ENCODE measurements around the gene SIRT5.
A peak's percentile ranks its signal among the peaks of the same experiment; 100 is the strongest.

The SIRT5 gene

DNA sequence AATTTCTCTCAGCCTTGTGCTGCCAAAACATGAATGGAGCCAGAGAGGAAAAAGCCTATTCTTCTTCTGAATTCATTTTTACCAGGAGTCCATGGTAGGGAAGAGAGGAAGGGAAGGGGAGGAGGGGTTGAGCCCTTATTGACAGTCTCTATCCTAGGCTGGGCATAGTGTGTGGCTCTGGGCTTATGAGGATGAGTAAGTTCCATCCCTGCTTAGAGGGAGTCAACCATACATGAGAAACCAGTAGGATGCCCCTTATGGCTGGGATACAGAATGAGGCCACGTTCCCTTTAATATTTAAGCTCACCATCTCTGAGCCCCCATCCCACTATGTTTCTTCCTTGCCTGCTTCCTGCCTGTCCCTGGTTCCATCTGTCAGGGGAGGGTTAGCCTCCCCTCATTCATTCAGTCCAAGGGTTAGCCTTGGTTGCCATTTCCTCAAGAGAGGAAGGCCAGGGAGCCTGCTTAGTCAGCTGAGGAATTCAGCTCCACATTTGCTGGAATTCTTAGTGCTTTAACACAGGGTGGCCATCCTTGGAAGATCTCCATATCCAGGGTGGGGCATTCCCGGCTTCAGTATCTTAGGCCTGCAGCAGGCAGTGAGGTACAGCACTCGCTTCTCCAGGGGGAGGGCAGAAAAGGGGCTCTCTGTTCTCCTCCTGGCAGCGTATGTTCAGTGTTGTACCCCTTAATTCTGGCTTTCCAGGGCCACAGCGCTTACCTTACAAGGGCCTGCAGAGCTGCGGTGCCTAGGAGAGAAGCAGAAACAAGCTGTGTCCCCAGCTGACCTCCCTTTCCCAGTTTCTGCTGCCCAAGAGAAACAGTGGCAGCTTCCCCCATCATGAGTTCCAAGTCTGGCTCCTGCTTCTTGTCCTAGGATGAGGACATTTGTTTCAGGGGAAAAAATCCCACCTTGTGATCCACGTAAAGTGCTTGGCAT, 12.5 kb downstream of the SIRT5 start:
- DNase-seq (ENCODE audit: low read depth in 2 of 3, low spot score in 1 of 3), result no peak

DNA sequence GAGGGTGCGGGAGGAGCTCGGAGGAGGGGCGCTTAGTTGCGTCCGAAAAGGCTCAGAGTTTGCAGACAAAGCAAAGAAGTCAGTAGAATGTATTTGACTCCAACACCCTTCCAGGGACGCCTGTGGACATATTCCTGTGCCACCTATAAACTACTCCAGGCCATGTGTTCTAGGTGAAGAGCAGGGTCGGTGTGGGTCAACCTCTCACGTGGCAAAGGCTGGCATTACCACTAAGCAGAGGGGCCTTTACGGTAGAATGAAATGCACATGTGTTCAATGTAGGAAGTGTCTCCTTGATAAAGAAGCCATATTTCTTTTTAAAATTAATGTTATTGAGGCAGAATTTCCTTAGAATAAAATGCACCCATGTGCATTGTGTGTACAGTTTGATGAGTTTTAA, 15.4 kb downstream of the SIRT5 start:
- no peak for DNase-seq (ENCODE audit: low read depth in 2 of 3, low spot score in 1 of 3)

DNA sequence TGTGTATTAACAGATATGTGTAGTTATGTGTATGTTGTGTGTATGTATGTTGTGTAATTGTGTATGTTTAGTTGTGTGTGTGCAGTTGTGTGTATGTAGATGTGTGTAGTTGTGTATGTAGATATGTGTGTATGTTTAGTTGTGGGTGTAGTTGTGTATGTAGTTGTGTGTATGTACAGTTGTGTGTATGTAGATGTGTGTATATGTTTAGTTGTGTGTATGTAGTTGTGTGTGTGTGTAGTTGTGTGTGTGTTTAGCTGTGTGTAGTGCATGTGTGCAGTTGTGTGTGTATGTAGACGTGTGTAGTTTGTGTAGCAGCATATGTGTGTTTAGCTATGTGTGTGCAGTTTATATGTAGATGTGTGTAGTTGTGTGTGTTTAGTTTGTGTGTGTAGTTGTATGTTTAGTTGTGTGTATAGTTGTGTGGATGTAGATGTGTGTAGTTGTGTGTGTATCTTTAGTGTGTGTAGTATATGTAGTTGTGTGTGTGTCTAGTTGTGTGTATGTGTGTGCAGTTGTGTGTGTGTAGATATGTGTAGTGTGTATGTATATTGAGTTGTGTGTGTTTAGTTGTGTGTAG, 16.3 kb downstream of the SIRT5 start:
- no peak for DNase-seq (ENCODE audit: low read depth in 2 of 3, low spot score in 1 of 3)

DNA sequence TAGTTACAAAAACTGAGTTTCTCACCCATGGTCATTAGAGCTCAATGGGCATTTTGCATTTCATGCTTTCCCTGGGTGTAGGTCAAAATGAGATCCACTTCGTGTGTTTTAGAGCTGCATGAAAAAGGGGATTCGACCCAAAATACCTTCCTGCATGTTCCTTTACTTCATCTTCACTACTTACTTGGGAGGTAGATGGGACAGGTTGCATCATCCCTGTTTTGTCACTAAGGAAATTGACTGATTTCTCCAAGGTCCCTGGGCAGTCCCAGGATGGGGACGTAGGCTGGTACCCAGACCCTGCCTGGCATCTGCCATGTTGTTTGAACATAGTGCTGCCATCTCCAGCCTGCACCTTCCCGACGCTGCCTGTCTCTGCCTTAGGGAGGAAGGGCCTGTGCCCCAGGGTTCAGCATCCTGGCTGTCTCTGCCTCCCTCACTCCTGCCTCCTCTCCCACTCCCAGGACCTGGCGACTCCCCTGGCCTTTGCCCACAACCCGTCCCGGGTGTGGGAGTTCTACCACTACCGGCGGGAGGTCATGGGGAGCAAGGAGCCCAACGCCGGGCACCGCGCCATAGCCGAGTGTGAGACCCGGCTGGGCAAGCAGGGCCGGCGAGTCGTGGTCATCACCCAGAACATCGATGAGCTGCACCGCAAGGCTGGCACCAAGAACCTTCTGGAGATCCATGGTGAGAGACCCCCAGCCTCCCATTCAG, 17.0 kb downstream of the SIRT5 start:
- DNase-seq (ENCODE audit: low read depth in 2 of 3, low spot score in 1 of 3), result no peak

DNA sequence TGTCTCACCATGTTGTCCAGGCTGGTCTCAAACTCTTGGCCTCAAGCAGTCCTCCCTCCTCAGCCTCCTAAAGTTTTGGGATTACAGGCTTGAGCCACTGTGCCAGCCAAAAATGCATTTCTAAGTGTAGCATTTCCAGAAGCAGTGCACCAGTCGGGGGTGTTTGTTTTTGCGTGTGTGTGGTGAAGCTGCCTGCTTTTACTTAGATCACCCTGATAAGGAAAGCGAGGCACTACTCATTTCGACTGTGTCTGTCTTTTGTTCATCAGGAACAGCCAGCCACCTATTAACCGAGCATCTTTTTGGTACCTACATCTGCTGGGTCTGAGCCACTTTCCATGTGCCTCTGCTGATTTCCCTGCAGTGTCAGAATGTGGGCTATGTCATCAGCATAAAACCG, 18.7 kb downstream of the SIRT5 start:
- DNase-seq (ENCODE audit: low read depth in 2 of 3, low spot score in 1 of 3), result no peak

DNA sequence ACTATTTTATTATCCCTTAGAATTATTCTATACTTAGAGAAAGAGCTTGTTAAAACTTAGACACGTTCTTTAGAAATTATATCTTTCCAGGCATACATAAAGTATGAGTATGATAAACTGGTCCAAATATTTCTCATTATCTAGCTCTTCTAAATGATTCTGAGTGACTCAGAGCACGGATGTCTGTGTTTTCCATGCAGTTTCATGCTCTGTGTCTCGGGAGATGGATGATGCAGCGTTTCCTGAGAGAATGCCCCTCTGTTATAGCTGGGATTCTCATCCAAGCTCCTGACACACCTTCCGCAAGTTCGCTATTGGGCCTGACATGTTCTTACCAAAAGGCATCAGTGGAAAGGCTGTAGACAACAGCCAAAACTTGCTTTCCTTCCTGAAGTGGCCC, 19.3 kb downstream of the SIRT5 start:
- no peak for DNase-seq (ENCODE audit: low read depth in 2 of 3, low spot score in 1 of 3)

DNA sequence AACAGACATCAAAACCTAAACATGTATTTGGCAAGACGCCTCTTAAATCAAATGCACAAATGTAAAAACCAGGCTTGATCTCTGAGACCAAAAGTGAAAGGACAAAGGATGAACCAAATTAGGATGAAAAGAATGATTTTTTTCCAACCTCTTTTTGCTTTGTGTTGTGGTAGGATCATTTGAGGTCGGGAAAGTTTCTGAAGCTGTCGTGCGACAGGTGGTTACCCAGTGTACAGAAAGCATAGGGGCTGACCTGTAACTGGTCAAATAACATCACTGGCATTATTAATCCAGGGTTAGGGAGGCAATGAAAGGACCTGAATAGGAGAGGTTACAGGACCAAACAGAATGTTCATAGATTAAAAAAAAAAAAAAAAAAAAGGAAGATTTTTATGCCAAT, 22.7 kb downstream of the SIRT5 start:
- no peak for DNase-seq (ENCODE audit: low read depth in 2 of 3, low spot score in 1 of 3)

DNA sequence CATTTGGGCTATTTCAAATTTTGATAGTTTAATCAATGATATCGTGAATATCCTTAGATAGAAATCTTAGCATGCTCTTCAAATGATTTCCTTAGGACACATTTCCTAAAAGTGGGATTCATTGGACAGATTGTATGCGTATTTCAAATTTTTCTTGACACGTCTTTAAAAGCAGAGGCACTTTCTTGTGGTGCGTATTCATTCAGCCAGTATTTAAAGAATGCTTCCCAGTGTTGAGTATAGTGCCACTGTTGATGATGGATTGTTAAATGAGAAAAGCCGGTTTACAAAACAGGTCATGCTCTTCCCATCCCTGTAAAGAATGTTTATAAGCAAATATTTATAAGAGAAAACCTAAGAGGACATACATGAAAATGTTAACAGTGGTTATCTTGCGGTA, 25.6 kb downstream of the SIRT5 start:
- DNase-seq (ENCODE audit: low read depth in 2 of 3, low spot score in 1 of 3), result no peak

DNA sequence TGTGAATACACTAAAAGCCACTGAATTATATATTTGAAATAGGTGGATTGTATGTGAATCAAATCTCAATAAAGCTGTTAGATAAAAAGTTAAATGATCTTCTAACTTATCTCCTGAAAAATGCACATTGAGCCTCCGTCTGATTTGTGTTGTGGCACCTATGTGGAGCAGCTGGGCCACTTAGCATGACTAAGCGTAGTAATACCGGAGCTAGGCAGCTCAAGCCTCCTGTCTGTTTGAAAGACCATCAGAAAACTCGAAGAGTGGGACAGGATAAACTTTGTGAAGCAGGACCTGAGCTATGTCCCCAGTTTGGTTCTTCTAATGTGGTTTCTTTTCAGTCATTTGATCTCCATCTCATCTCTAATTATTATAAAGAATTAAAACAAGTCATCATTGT, 29.7 kb downstream of the SIRT5 start:
- no peak for DNase-seq (ENCODE audit: low read depth in 2 of 3, low spot score in 1 of 3)

DNA sequence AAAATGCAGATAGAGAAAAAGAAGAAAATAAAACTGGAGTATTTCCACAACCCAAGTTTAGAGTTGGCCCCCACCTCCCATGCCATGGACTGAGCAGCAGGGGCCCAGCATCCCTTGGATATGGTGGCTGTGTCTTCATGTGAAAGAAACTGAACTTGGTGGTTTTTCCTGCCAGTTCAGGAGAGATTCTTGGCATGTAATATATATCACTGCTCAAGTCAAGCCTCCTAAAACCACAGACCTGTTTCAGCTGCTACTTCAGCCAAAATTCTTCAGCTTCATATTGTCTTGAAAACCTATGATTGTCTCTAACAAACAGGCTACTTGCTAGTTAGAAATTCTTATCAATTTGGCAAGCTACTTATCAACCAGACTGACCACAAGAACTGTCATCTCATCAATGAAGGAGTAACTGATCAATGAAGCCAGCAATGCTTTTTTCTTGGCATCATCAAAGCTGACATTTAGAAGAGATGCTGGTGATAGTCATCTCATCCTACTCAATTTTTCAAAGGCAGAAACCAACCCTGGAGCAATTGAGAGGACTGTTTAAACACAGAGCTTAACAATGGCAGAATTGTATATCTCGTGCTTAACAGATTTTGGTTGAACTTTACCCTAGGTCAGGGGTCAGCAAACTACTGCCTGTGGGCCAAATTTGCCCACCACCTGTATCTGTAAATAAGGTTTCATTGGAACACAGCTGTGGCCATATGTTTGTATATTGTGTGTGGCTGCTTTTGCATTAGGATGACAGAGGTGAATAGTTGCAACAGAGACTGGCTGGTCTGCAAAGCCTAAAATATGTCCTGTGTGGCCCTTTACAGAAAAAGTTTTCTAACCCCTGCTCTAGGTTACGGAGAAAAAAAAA, 30.4 kb downstream of the SIRT5 start:
- DNase-seq (ENCODE audit: low read depth in 2 of 3, low spot score in 1 of 3), result no peak

DNA sequence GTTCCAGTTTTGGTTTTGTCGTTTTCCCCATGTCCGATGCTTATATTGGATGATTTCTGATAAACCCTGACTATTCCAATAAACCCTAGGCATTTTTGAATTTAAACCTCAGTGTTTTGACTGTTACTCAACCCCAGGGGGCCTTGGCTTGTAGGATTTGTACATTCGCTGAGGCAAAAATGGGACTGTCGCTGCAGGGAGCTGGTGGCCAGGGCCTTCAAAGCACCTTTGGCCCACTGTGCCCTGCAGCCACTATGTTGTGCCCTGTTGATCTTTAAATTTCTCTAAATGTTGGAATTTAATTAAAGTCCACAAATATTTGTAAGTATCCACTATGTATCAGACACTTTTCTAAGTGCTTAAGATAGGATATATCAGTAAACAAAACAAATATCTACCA, 31.2 kb downstream of the SIRT5 start:
- DNase-seq (ENCODE audit: low read depth in 2 of 3, low spot score in 1 of 3), result no peak

DNA sequence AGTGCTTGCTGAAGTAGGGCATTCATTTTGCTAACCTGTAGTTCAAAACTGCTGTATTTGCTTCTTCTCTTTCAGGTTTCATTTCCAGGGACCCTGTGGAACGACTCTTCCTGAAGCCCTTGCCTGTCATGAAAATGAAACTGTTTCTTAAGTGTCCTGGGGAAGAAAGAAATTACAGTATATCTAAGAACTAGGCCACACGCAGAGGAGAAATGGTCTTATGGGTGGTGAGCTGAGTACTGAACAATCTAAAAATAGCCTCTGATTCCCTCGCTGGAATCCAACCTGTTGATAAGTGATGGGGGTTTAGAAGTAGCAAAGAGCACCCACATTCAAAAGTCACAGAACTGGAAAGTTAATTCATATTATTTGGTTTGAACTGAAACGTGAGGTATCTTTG, 37.3 kb downstream of the SIRT5 start:
- no peak for DNase-seq (ENCODE audit: low read depth in 2 of 3, low spot score in 1 of 3)

DNA sequence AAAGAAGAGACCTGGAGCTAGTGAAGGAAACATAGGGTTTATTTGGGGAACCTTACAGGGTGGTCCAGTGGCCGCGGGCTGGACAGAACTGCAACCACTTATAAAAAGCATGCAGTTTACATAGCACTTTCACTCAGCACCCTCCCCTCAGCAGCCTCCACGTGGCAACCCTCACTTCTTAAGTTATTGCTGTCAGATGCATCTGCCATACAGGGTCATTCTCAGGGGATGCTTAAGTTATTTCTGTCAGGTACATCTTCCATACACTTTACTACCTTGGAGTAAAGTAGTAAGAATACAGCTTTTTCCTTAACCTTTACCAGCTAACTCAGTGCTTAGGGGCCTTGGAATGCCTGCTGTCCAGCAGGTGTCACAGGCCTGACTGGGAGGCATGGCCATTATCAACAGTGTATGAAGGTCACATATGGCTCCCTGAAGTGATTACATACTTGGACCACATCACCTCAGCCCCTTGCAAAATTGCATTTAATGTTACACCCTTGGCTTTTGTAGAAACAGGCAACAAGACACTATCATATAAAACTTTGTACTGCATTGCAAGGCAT, 38.7 kb downstream of the SIRT5 start:
- DNase-seq (ENCODE audit: low read depth in 2 of 3, low spot score in 1 of 3), result no peak

DNA sequence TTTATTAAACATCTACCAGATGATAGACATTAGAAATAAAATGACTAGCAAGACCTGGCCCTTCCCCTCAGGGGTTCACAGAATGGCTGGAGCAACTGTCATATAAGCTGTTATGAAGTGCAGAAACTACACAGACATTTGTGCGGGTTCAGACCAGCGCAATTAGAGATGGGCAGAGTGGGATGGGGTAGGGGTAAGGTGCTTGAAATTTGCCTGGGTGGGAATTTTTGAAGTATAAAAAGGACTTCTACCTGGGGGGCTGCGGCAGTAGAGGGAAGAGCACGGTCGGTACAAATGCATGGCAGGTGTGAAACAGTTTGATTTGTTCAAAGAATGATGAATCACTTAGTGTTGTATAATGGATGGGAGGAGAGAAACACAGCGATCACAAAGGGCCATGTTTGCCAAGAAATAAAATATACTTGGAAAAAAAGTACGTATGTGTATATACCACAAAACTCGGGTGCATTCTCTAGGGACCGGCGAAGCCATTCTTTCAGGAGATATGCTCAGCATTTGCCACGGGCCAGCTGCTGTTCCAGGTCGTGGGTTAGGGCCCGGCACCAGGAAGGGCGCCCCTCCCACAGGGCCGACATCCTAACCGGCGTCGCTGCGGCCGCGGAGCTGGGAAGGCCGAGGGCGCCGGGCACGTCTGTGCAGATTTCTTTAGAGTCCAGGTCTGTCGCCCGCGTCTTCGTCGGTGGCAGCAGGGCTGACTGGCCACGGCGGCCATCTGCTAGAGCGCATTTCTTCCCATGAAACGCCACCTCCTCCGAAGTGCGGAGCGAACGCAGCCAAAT, 39.9 kb downstream of the SIRT5 start:
- DNase-seq (ENCODE audit: low read depth in 2 of 3, low spot score in 1 of 3), result peak in 2 of 3 donors; percentile 8 to 16

DNA sequence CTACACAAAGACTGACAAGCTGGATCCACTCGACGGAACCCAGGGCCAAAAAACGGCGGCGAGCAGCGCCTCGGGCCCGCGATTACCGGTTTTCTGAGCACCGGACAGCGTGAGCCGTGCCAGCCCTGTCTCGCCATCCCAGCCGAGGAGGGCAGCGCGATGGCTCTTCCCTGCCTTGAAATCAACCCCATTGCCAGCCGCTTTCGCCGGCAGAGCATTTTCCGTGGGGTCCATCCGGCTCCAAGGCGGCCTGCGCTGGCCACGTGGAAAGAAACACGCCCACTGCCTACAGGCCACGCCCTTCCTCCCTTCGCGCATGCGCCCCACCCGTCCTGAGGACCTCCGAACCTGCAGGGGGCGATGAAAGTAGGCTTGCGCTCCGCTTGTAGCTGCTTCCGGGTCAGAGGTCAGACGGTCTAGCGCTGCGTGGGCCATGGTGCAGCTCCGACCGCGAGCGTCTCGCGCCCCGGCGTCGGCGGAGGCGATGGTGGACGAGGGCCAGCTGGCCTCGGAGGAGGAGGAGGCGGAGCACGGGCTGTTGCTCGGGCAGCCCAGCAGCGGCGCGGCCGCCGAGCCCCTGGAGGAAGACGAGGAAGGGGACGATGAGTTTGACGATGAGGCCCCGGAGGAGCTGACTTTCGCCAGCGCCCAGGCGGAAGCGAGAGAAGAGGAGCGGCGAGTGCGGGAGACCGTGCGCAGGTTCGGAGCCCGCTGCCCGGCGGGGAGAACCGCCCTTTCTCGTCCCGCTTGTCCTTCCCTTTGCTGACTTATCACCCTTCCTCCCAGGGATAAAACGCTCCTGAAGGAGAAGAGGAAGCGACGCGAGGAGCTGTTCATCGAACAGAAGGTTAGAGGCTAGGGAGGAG, 40.8 kb downstream of the SIRT5 start, which contains the start of gene NOL7:
Gene NOL7 (plus strand): TSS at position 410 of the 866 bp plus-strand sequence. CDS start 24 bp downstream, at position 434.
- DNase-seq (ENCODE audit: low read depth in 2 of 3, low spot score in 1 of 3), result peak; percentile 96 to 99 (median 98)

DNA sequence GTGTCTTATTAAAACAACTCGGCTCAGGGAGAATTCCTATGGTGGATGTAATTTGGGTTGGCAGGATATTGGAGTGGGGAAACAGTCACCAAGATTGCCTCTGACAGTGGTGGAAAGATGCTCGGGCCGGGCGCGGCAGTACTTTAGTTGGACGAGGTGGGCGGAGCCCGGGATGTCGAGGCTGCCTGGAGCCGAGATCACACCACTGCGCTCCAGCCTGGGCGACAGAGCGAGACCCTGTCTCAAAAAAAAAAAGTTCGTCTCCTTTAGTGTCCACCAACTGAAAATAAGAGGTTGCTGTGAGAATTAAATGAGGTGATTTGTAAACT, 41.4 kb downstream of the SIRT5 start:
- DNase-seq (ENCODE audit: low read depth in 2 of 3, low spot score in 1 of 3), result peak; percentile 17 to 41 (median 34)

DNA sequence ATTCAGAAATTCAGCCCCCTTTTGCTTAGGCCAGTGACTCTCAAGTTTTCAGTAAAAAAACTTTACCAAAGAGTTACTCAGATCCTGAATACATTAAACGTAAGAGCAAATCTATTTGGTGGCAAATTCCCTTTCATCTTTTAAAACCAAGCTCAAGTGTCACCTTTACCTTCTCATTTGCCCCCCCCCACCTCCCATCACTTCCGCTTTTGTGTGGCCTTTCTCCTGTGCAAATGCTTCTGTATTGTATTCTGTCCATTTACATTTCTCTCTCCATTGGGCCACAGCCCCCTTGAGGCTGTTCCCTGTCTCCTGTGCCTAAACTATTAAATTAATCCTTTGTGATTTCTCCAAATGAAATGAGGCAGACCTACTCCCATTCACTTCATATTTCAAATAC, 42.7 kb downstream of the SIRT5 start:
- DNase-seq (ENCODE audit: low read depth in 2 of 3, low spot score in 1 of 3), result no peak

DNA sequence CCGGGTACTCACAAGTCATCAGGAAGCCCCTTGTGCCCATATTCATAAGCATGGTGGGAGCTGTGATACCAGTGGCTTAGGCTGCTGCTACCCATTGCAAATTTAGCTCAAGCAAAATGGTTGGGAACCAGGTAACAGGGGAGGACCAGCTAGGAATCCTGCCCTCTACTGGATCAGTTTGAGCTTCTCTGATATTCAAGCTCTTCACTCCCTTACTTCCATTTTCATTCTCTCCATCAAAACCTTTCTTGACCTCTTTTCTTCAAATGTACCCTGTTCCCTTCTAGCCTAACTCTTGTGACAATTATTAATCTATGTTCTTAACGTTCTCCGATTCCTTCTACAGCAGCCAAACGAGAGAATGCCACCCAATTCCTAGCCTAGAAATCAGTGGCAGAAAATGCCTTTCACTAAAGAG, 50.5 kb downstream of the SIRT5 start:
- no peak for DNase-seq (ENCODE audit: low read depth in 2 of 3, low spot score in 1 of 3)

Data from stimulated activated CD4-positive, alpha-beta T cell treated with anti-CD3 and anti-CD28 coated beads, Interleukin-12 subunit alpha, Interleukin-12 subunit beta, amount 100 ng/mL, for 48 hours (primary cell).